CD4-positive, alpha-beta T cell (primary cell): ENCODE measurements around the gene PRKCH. TPM values are rescaled to one million over a fixed set of nuclear protein-coding genes. Genes with fewer than 3 reads are reported as not detected.

Experiments used
- ATAC-seq: fragments of 200-7000 bp; cut with Tn5 transposase; one replicate; pipeline ENCODE4 v1.10.0; 2022; ENCODE audit warnings: mild to moderate bottlenecking; ENCODE audit not compliant: poor library complexity
- CTCF ChIA-PET: fragments of 350-600 bp; sonication (Branson Sonifier 250); formaldehyde crosslinking; loops from one replicate; lab custom pipeline; 2021; ENCODE audit warnings: antibody characterized with exemption, inconsistent platforms; lab: Charles Lee
- POLR2A ChIA-PET: fragments of 350-600 bp; sonication (Branson Sonifier 250); formaldehyde crosslinking; loops from one replicate; lab custom pipeline; 2021; ENCODE audit warnings: antibody characterized with exemption, inconsistent platforms; lab: Charles Lee
- DNase-seq, 14 experiments: peaks; one replicate each; pipeline ENCODE4 v3.0.0-alpha.2; 2013 to 2020; ENCODE audit warnings: mixed read lengths in 2 of 14
- H3K27ac ChIP-seq, 2 donors: one replicate each; pipeline versions ENCODE4 v1.5.1 to v1.7.0; 2013; ENCODE audit warnings: low read length in 2 of 2, low read depth in 1 of 2, mild to moderate bottlenecking in 1 of 2
- H3K27me3 ChIP-seq, 2 experiments: 1 replicate in 1 of 2; 2 replicates in 1 of 2; pipeline versions ENCODE4 v1.6.1 to v1.7.0; 2013; ENCODE audit warnings: low read length in 2 of 2, control low read depth in 1 of 2, mild to moderate bottlenecking in 1 of 2, moderate library complexity in 1 of 2; ENCODE audit not compliant: insufficient read depth in 2 of 2, control insufficient read depth in 1 of 2
- H3K36me3 ChIP-seq: one replicate; pipeline ENCODE4 v1.6.1; 2013; ENCODE audit warnings: low read length, control low read depth; ENCODE audit not compliant: insufficient read depth
- H3K4me1 ChIP-seq: one replicate; pipeline ENCODE4 v1.6.1; 2013; ENCODE audit warnings: low read length, control low read depth; ENCODE audit not compliant: insufficient read depth
- H3K4me3 ChIP-seq: one replicate; pipeline ENCODE4 v1.5.1; 2013; ENCODE audit warnings: mild to moderate bottlenecking, low read length, moderate library complexity
- H3K9me3 ChIP-seq, 2 experiments: 1 replicate in 1 of 2; 2 replicates in 1 of 2; pipeline versions ENCODE4 v1.6.1 to v1.7.0; 2013; ENCODE audit warnings: low read length in 2 of 2, mild to moderate bottlenecking in 2 of 2, control low read depth in 1 of 2, moderate library complexity in 1 of 2; ENCODE audit not compliant: control insufficient read depth in 1 of 2, insufficient read depth in 1 of 2
- H3K27ac Mint-ChIP-seq: one replicate; pipeline ENCODE4 v1.8.0; 2020; ENCODE audit warnings: mixed read lengths
- H3K27me3 Mint-ChIP-seq: one replicate; pipeline ENCODE4 v1.8.0; 2021; ENCODE audit warnings: mixed read lengths
- H3K36me3 Mint-ChIP-seq: one replicate; pipeline ENCODE4 v1.8.0; 2021; ENCODE audit warnings: low read depth, mixed read lengths
- H3K4me1 Mint-ChIP-seq: one replicate; pipeline ENCODE4 v1.8.0; 2021; ENCODE audit warnings: low read depth, mixed read lengths
- H3K4me3 Mint-ChIP-seq: one replicate; pipeline ENCODE4 v1.8.0; 2020; ENCODE audit warnings: mild to moderate bottlenecking, mixed read lengths
- H3K9me3 Mint-ChIP-seq: one replicate; pipeline ENCODE4 v1.8.0; 2020; ENCODE audit warnings: mixed read lengths
- intact Hi-C, 2 experiments: fragments of 100-400 bp; cut with DNase I in 1 of 2; cut with micrococcal nuclease in 1 of 2; formaldehyde crosslinking; loops; one replicate each; pipeline versions ENCODE4 v1.15.1 to v1.9.0; 2023 to 2025; cut with DNase I, micrococcal nuclease
- total RNA-seq, 174 experiments: library from RNA in 2 of 174; stranded (reverse) in 2 of 174; gene quantifications; one replicate each; pipeline ENCODE4 v1.2.3 and lab custom pipeline; 2021 to 2026
- TF ChIP-seq, protein P1 (sequence below): fragments of 200-600 bp; IDR thresholded peaks from one replicate; pipeline ENCODE4 v1.8.0; 2022; ENCODE audit warnings: antibody characterized with exemption, mild to moderate bottlenecking

Gene PRKCH
- total RNA-seq, 2 experiments from 2014 or later = 378 to 385 TPM

DNA sequence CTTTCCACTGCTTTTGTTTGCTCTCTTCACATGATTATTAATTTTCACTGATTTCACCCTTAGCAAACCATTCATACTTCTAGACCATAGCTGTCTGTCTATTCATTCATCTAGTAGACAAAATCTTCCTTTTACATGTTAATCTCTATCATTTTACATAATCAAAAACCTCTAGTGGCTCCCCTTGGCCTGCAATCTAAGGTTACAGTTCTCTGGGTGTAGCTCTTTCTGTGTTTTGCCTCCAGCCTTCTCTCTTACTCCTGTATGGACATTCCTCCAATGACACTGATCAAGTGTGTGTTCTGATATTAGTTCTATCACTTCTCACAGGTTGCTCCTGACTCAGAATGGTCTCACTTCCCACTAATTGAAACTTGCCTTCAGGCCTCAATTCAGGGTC is 56.4 kb downstream of the PRKCH start:
- H3K36me3 Mint-ChIP-seq = peaks cover 79% of the 10 kb centered on the region
- POLR2A ChIA-PET = interaction anchor here (0.9 to 3.4 kb wide), 9 partner anchors 11 to 55 kb away, joined by 3 to 11 read pairs (median 4); no protein-coding TSS in a partner anchor
- Histone ChIP-seq H3K9me3 (peaks cover 14 to 31% of the 10 kb centered on the region in 2 experiments), H3K36me3 (peaks cover 31% of the 10 kb centered on the region), H3K27me3 (no peaks in the 10 kb centered on the region), H3K27ac (peak overlapping the region; percentile 25 to 42), H3K4me3 (no peak overlapping the region), H3K4me1 (peaks cover 69% of the 10 kb centered on the region)
- peak overlapping the region; percentile 46 for H3K4me3 Mint-ChIP-seq
- DNase-seq (no peak), ATAC-seq (no peak)
- peaks cover 8% of the 10 kb centered on the region for H3K9me3 Mint-ChIP-seq
- H3K27ac Mint-ChIP-seq = no peak overlapping the region
- CTCF ChIA-PET = interaction anchor here (1.2 to 2.1 kb wide), 4 partner anchors 30 to 73 kb away, joined by 3 to 9 read pairs (median 4); partner anchors contain the start of gene PRKCH
- peaks cover 7% of the 10 kb centered on the region for H3K4me1 Mint-ChIP-seq
- H3K27me3 Mint-ChIP-seq = no peaks in the 10 kb centered on the region
- intact Hi-C loops = loop anchor here (1.0 to 2.0 kb wide), 2 partner anchors 8 to 15 kb away; no protein-coding TSS in a partner anchor
- TF ChIP-seq, protein P1, sequence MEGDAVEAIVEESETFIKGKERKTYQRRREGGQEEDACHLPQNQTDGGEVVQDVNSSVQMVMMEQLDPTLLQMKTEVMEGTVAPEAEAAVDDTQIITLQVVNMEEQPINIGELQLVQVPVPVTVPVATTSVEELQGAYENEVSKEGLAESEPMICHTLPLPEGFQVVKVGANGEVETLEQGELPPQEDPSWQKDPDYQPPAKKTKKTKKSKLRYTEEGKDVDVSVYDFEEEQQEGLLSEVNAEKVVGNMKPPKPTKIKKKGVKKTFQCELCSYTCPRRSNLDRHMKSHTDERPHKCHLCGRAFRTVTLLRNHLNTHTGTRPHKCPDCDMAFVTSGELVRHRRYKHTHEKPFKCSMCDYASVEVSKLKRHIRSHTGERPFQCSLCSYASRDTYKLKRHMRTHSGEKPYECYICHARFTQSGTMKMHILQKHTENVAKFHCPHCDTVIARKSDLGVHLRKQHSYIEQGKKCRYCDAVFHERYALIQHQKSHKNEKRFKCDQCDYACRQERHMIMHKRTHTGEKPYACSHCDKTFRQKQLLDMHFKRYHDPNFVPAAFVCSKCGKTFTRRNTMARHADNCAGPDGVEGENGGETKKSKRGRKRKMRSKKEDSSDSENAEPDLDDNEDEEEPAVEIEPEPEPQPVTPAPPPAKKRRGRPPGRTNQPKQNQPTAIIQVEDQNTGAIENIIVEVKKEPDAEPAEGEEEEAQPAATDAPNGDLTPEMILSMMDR = no peak

- POLR2A ChIA-PET = interaction anchor here (0.9 to 1.9 kb wide), 5 partner anchors 9 to 42 kb away, joined by 3 to 4 read pairs (median 4); no protein-coding TSS in a partner anchor
- Mint-ChIP-seq H3K27ac (no peak overlapping the region), H3K4me3 (peak overlapping the region; percentile 54), H3K9me3 (peaks cover 8% of the 10 kb centered on the region), H3K4me1 (no peaks in the 10 kb centered on the region), H3K27me3 (no peaks in the 10 kb centered on the region), H3K36me3 (peaks cover 59% of the 10 kb centered on the region)
- Histone ChIP-seq H3K27ac (peak overlapping the region; percentile 43 to 44), H3K27me3 (no peaks in the 10 kb centered on the region), H3K4me3 (no peak overlapping the region), H3K4me1 (peaks cover 82% of the 10 kb centered on the region), H3K36me3 (peaks cover 14% of the 10 kb centered on the region), H3K9me3 (peaks cover 0 to 15% of the 10 kb centered on the region in 2 experiments)
- intact Hi-C loops = loop anchor here (2.0 to 10.0 kb wide), 7 partner anchors 17 to 455 kb away; partner anchors contain the start of gene PRKCH (in 1 of the 2)
- CTCF ChIA-PET = interaction anchor here (1.4 to 2.7 kb wide), 4 partner anchors 9 to 71 kb away, joined by 3 to 9 read pairs (median 5); no protein-coding TSS in a partner anchor
- TF ChIP-seq, protein P1 = no peak
- peak in 2 of 14 experiments; percentile 33 to 37 for DNase-seq
- no peak for ATAC-seq
Measured at GRCh38 chr14:61379639-61380184, 58.3 kb downstream of the PRKCH start.

GRCh38 chr14:61380984-61381383 is 59.6 kb downstream of the PRKCH start:
- CTCF ChIA-PET = interaction anchor here (0.8 to 2.7 kb wide), 4 partner anchors 8 to 33 kb away, joined by 3 to 9 read pairs (median 5); no protein-coding TSS in a partner anchor
- intact Hi-C loops = loop anchor here (1.0 to 10.0 kb wide), 7 partner anchors 22 to 454 kb away; partner anchors contain the start of gene PRKCH (in 1 of the 2)
- POLR2A ChIA-PET = no interaction called here
- peaks cover 3% of the 10 kb centered on the region for H3K9me3 Mint-ChIP-seq
- H3K4me3 ChIP-seq = no peak overlapping the region
- H3K27ac Mint-ChIP-seq = no peak overlapping the region
- H3K4me3 Mint-ChIP-seq = peak overlapping the region; percentile 47
- H3K27me3 Mint-ChIP-seq = no peaks in the 10 kb centered on the region
- peaks cover 87% of the 10 kb centered on the region for H3K4me1 ChIP-seq
- peaks cover 8% of the 10 kb centered on the region for H3K36me3 ChIP-seq
- DNase-seq (peak in 3 of 14 experiments; percentile 32 to 61 (median 58)), ATAC-seq (peak; percentile 18)
- TF ChIP-seq, protein P1 = no peak
- H3K9me3 ChIP-seq = peaks cover 0 to 2% of the 10 kb centered on the region in 2 experiments
- no peaks in the 10 kb centered on the region for H3K27me3 ChIP-seq
- peak overlapping the region; percentile 38 to 44 for H3K27ac ChIP-seq
- no peaks in the 10 kb centered on the region for H3K4me1 Mint-ChIP-seq
- peaks cover 46% of the 10 kb centered on the region for H3K36me3 Mint-ChIP-seq
